ENCODE measurements around the gene PDIA5.

Gene PDIA5

DNA sequence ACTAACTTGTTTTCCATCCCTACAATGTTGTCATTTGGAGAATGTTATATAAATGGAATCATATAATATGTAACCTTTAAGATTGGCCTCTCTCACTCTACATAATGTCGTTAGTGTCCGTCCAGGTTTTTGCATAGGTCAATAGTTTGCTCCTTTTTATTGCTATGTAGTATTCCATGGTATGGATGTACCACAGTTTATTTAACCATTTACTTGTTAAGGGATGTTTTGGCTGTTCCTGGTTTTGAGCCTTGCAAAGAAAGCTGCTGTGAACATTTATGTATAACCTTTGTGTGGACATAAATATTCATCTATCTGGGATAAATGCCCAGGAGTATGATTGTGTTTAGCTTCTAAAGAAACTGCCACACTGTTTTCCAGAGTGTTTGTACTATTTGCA, 100.9 kb downstream of the PDIA5 start:
- DNase-seq, result no peak

DNA sequence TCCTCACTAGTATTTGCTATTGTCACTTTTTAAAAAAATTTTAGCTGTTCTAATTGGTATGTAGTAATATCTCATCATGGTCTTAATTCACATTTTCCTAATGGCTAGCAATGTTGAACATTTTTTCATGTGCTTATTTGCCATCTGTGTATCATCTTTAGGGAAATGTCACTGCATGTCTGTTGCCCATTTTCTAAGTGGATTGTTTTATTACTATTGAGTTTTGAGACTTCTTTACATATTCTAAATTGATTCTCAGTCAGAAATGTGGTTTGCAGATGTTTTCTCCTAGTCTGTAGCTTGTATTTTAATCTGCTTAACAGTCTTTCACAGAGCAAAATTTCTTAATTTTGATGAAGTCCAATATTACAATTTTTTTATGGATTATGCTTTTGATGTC, 101.3 kb downstream of the PDIA5 start:
- no peak for DNase-seq

DNA sequence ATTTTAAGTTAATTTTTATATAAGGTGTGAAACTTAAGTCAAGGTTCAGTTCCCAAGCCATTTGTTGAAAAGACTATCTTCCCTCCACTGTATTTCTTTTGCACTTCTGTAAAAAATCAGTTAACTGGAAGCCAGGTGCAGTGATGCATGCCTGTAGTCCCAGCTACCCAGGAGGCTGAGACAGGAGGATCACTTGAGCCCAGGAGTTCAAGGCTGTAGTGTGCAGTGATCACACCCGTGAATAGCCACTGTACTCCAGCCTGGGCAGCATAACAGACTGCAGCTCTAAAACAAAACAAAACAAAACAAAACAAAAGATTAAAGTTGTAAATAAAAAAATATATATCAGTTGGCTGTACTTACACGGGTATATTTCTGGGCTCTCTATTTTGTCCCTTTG, 101.8 kb downstream of the PDIA5 start:
- no peak for DNase-seq

DNA sequence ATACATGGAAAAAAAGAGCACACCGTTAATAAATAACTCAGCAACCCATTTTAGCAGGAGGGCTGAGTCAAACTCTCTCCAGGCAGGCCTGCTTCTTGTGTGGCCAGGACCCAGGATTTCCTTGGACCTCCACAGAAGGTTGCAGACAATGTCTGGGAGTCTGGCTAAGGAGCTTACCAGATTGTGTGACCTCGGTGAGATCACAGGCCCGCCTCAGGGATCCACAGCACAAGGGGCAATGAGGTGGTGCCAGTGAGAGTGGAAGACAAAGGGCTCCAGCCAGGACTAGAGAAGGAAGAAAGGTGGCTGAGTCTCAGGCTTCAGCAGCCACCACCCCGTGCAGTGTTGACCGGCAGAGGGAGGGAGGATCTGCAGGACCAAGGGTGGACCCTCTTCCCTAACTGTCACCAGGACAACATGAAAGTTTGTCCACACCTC, 102.7 kb downstream of the PDIA5 start:
- DNase-seq, result peak; percentile 34

DNA sequence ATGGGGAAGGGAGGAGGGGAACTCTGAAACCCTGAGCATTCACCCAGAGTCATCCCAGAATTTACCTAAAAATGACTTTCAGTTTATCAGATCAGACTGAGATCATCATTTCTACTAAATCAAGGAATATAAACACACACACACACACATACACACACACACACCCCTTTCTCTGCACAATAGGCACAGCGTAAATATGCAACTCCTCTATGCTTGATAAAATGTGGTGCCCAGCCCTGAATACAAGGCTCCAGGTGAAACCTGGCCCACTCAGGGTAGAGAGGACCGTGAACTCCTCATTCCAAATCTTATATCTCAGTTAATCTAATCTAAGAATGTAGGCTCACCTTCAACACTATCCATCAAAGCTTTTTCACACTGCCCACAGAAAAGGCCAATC, 103.1 kb downstream of the PDIA5 start:
- DNase-seq, result no peak

DNA sequence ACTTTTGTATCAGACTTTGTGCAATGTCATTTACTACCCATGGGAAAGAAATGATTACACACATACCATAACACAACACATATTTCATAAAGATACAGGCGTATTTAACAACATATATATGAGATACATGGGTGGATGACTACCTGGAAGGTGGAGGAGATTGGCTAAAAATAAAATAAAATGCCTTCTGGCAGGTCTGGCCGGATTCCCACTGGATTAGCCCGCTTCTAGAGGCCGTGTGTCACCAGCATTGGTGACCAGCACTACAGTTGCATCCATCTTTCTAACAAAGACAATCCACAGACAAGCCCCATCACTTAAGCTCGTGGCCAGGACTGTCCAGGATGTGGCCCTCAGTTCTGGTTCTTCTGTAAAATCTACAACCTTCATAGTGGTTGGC, 114.0 kb downstream of the PDIA5 start:
- no peak for DNase-seq

DNA sequence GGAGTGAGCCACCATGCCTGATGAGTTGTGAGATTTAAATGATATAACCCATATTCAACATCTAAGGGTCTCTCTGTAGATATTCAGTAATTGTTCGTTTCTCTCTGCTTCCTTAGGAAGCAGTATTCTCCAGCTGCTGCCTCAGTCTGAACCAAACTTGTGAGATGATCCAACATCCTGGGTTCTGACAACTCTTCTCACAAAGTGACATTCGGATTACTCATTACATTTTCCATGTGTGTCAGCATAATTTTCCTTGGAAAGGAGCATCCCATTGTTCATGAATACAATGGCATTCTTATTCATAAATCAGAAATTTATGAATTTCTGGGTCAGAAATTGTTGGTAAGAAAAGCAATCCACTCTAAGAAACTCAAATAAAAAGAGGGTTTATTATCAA, 119.9 kb downstream of the PDIA5 start:
- DNase-seq, result no peak

DNA sequence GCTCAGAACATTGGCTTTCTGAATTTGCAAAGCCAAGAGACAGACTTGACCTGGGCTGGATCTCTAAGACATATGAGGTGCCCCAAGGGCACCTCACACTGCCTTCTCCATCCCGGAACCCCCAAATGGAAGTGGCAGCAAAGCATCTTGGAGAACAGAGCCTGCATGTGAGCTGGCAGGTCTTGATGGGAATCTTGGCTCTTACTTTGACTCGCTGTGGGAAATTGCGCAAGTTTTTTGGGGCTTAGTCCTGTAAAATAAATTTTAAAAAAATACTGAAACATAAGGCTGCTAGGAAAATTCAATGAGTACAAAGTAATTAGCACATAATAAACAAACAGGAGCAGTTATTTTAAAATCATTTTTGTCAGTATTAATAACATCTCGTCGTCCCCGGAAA, 121.2 kb downstream of the PDIA5 start:
- DNase-seq, result no peak

DNA sequence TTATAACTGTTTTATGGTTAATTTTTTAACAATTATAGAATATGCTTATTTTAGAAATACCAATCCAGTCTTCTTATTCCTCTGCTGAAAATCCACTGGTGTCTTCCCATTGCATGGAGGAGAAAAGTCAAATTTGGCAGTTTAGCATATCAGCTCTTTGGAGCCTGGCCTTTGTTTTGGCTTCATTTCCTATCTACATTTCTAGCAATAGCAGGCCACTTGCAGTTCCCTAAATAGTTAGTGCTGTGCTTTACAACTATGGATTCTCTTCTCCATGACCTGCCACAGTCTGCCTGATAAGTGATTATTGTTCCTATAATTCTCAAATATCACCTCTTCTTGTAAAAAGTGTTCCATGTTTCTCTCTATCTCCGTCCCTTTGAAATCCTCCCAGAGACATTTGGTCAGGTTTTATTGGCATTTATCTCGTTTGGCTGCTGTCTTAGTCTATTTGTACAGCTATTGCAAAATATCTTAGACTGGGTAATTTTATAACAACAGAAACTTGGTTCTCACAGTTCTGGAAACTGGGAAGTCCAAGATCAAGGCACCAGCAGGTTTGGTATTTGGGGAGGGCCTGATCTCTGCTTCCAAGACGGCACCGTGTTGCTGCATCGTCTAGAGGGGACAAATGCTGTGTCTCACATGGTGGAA, 126.8 kb downstream of the PDIA5 start:
- DNase-seq, result no peak

DNA sequence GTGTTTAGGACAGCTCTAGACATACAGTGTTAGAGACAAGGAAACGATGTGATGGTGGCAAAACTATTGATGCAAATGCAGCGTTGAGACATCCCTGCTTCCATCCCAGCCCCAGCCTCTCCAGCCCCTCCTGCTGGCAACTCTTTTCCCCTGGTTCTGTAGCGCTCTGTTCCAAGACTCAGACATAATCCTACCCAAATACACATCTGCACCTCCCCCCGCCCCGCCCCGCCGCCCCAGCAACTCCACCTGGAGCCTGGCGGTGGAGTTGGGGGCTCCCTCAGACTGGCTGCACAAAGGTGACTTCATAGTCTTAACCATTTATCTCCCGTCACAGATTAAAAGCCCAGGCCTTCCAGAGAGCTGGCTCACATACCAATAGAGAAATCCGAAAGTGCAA, 127.7 kb downstream of the PDIA5 start:
- no peak for DNase-seq

DNA sequence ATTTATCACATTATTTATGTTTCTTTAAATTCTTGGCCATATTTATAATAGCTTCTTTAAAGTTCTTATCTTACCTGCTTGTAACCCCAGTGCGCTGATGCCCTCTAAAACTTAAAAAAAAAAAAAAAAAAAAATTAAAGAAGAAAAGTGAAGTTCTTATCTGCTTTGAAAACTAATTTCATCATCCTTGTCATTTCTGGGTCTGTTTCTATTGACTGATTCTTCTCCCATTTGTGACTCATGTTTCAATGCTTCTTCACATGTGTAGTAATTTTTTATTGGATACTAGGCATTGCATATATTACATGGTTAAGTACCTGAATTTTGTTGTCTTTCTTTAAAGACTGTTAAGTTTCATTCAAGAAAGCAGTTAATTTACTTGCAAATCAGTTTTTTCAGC, 131.5 kb downstream of the PDIA5 start:
- DNase-seq, result no peak

DNA sequence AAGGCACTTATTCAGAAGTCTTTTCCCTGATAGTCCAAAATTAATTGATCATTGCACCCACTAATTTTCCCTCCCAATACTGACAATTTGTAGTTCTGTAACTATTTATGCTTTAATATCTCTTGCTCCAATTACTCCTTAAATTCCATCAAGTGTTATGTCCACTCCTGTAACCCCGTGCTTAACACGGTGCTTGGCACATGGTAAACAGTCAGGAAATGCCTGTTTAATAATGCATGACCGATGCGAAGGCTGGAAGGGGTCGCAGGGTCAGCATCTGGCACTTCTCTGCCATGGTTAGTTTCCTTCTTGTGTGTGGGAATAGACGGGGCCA, 134.4 kb downstream of the PDIA5 start:
- no peak for DNase-seq

DNA sequence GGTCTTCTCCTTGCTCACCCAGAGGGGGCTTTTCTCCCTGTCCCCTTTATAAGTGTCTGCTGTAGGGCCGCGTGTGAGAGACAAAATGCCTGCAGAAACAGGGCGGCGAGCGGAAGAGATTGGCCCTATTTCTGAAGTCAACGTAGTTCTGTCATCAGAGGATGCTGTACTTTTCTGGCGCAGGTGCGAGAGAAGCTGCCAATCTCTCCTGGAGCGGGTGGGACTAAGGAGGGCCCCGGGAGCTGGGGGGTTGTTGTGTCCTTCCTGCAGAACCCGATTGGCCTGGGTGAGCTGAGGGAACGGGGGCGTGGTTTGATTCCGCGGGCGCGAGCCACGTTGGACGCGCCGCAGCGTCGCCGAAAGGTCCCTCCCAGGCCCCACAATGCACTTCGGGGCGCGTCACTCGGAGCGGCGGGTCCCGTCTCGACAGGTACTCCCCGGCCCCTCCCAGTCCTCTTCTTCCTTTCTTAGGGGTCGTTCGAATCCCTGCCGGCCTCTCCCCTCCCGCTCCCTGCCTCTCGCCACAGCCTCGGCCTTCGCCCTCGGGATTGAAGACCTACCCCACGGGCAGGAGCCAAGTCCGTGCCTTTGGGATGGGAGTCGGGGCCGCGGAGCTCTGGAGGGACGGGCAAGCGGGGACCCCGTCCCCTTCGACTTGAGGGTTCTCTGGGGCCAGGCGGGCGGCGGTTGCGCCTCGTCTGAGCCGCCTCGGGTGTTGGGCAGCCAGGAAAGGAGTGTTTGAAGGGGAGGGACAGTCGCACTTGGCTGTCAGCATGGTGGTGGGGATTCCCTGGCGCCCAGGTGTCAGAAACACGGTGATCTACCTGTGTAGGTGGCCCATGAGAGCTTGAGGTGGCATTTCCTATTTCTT, 135.0 kb downstream of the PDIA5 start, which contains the start of gene SEC22A:
Gene SEC22A (plus strand): TSS at position 387 of the 871 bp plus-strand sequence. CDS start 7,275 bp downstream, outside the sequence.
- peak; percentile 89 for DNase-seq

DNA sequence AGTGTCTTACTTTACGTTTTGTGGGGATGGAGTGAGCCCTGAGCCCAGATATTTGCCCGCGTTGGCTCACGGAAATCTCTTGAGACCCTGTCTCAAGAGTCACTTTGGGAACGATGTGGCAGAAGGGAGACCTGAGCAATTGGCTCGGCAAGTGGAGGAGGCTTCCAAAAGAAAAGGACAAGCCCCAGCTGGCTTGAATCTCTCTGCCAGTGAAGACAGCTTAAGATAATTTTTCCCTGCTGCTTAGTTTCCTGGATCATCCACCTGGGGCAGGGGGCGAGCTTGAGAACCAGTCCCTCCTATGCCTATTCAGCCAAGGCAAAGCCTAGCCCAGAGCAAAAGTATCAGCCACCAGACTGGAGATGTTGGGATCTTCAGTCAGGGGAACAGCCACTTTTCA, 135.6 kb downstream of the PDIA5 start:
- DNase-seq, result no peak

Measured in right kidney (tissue), 1 donor.